Measurements from ENCODE around the gene SBK3.

Gene SBK3

GRCh38 chr19:55579766-55580621 lies 34.7 kb upstream of the SBK3 start:
- Histone ChIP-seq H2BK12ac (ENCODE audit: low read length) (no peak overlapping the region), H2AK5ac (ENCODE audit: low read depth, low read length) (peak overlapping the region; percentile 99), H3K4me3 (ENCODE audit: low read length in 2 of 2) (peak overlapping the region; percentile 93 to 99), H2BK120ac (ENCODE audit: low read depth, low read length) (peak overlapping the region; percentile 94), H3K9ac (ENCODE audit: low read depth, low read length, poor library complexity) (peak overlapping the region; percentile 97), H3K27ac (replicated peaks; ENCODE audit: low read length) (peak overlapping the region; percentile 92), H3K4ac (ENCODE audit: low read length) (peak overlapping the region; percentile 99), H3K79me1 (ENCODE audit: low read depth, low read length) (peaks cover 14% of the 10 kb centered on the region), H4K91ac (ENCODE audit: low read depth, low read length, poor library complexity) (peak overlapping the region; percentile 53), H3K14ac (ENCODE audit: low read length) (peak overlapping the region; percentile 82), H3K18ac (ENCODE audit: low read length) (peak overlapping the region; percentile 100), H2BK5ac (ENCODE audit: low read length) (peak overlapping the region; percentile 99), H2AFZ (ENCODE audit: low read length) (peak overlapping the region; percentile 85), H4K8ac (ENCODE audit: low read depth, low read length) (no peak overlapping the region), H2BK15ac (ENCODE audit: low read length) (peak overlapping the region; percentile 92), H3K4me2 (ENCODE audit: insufficient read depth, low read length, poor library complexity, severe bottlenecking) (peak overlapping the region; percentile 87), H3K9me3 (replicated peaks in 1 of 2; ENCODE audit: control insufficient read depth in 2 of 2, insufficient read depth in 1 of 2, low read depth in 1 of 2, low read length in 2 of 2) (no peaks in the 10 kb centered on the region), H3K36me3 (replicated peaks in 1 of 2; ENCODE audit: control insufficient read depth in 2 of 2, insufficient read depth in 2 of 2, low read length in 2 of 2) (peaks cover 18% of the 10 kb centered on the region in 2 donors), H3K27me3 (ENCODE audit: control insufficient read depth in 3 of 3, insufficient read depth in 3 of 3, low read depth in 1 of 3, low read length in 3 of 3) (no peaks in the 10 kb centered on the region), H3K4me1 (ENCODE audit: control insufficient read depth in 2 of 2, insufficient read depth in 1 of 2, low read depth in 1 of 2, low read length in 2 of 2) (peaks cover 0 to 3% of the 10 kb centered on the region in 2 donors), H3K23ac (ENCODE audit: low read depth, low read length, poor library complexity) (peak overlapping the region; percentile 98)
- no CpG with 5 or more reads among the region's 20 CpGs for WGBS, 2 donors (ENCODE audit: extremely low coverage in 2 of 2, insufficient read length in 2 of 2, insufficient replicate concordance in 1 of 2)
- DNase-seq (ENCODE audit: low spot score) = no peak

GRCh38 chr19:55578761-55579747 lies 33.7 kb upstream of the SBK3 start:
- WGBS, 2 donors (ENCODE audit: extremely low coverage in 2 of 2, insufficient read length in 2 of 2, insufficient replicate concordance in 1 of 2) = no CpG with 5 or more reads among the region's 90 CpGs
- Histone ChIP-seq H3K9ac (ENCODE audit: low read depth, low read length, poor library complexity) (peak overlapping the region; percentile 83), H4K91ac (ENCODE audit: low read depth, low read length, poor library complexity) (no peak overlapping the region), H3K36me3 (replicated peaks in 1 of 2; ENCODE audit: control insufficient read depth in 2 of 2, insufficient read depth in 2 of 2, low read length in 2 of 2) (peaks cover 18% of the 10 kb centered on the region in 2 donors), H4K8ac (ENCODE audit: low read depth, low read length) (no peak overlapping the region), H2BK5ac (ENCODE audit: low read length) (peak overlapping the region; percentile 99), H2BK15ac (ENCODE audit: low read length) (peak overlapping the region; percentile 54), H3K14ac (ENCODE audit: low read length) (peak overlapping the region; percentile 71), H3K79me1 (ENCODE audit: low read depth, low read length) (peaks cover 14% of the 10 kb centered on the region), H3K4me2 (ENCODE audit: insufficient read depth, low read length, poor library complexity, severe bottlenecking) (peak overlapping the region; percentile 87), H3K27me3 (ENCODE audit: control insufficient read depth in 3 of 3, insufficient read depth in 3 of 3, low read depth in 1 of 3, low read length in 3 of 3) (no peaks in the 10 kb centered on the region), H3K9me3 (replicated peaks in 1 of 2; ENCODE audit: control insufficient read depth in 2 of 2, insufficient read depth in 1 of 2, low read depth in 1 of 2, low read length in 2 of 2) (no peaks in the 10 kb centered on the region), H3K18ac (ENCODE audit: low read length) (no peak overlapping the region), H2BK12ac (ENCODE audit: low read length) (peak overlapping the region; percentile 22), H2AFZ (ENCODE audit: low read length) (no peak overlapping the region), H2BK120ac (ENCODE audit: low read depth, low read length) (no peak overlapping the region), H3K4me3 (ENCODE audit: low read length in 2 of 2) (peak overlapping the region; percentile 93 to 99), H3K23ac (ENCODE audit: low read depth, low read length, poor library complexity) (peak overlapping the region; percentile 85), H3K4me1 (ENCODE audit: control insufficient read depth in 2 of 2, insufficient read depth in 1 of 2, low read depth in 1 of 2, low read length in 2 of 2) (peaks cover 0 to 3% of the 10 kb centered on the region in 2 donors), H3K27ac (replicated peaks; ENCODE audit: low read length) (no peak overlapping the region), H2AK5ac (ENCODE audit: low read depth, low read length) (peak overlapping the region; percentile 46), H3K4ac (ENCODE audit: low read length) (no peak overlapping the region)
- no peak for DNase-seq (ENCODE audit: low spot score)

GRCh38 chr19:55578031-55578760 lies 32.9 kb upstream of the SBK3 start:
- peaks cover 0 to 3% of the 10 kb centered on the region in 2 donors for H3K4me1 ChIP-seq (ENCODE audit: control insufficient read depth in 2 of 2, insufficient read depth in 1 of 2, low read depth in 1 of 2, low read length in 2 of 2)
- H3K4ac ChIP-seq (ENCODE audit: low read length) = no peak overlapping the region
- no peaks in the 10 kb centered on the region for H3K9me3 ChIP-seq (replicated peaks in 1 of 2; ENCODE audit: control insufficient read depth in 2 of 2, insufficient read depth in 1 of 2, low read depth in 1 of 2, low read length in 2 of 2)
- H3K27ac ChIP-seq (replicated peaks; ENCODE audit: low read length) = no peak overlapping the region
- H2AK5ac ChIP-seq (ENCODE audit: low read depth, low read length) = peak overlapping the region; percentile 46
- H3K36me3 ChIP-seq (replicated peaks in 1 of 2; ENCODE audit: control insufficient read depth in 2 of 2, insufficient read depth in 2 of 2, low read length in 2 of 2) = peaks cover 18% of the 10 kb centered on the region in 2 donors
- peak overlapping the region; percentile 85 for H3K23ac ChIP-seq (ENCODE audit: low read depth, low read length, poor library complexity)
- peaks cover 14% of the 10 kb centered on the region for H3K79me1 ChIP-seq (ENCODE audit: low read depth, low read length)
- no peak overlapping the region for H3K9ac ChIP-seq (ENCODE audit: low read depth, low read length, poor library complexity)
- H3K4me3 ChIP-seq (ENCODE audit: low read length in 2 of 2) = peak overlapping the region in 1 of 2 donors; percentile 22
- H2AFZ ChIP-seq (ENCODE audit: low read length) = no peak overlapping the region
- no CpG with 5 or more reads among the region's 83 CpGs for WGBS, 2 donors (ENCODE audit: extremely low coverage in 2 of 2, insufficient read length in 2 of 2, insufficient replicate concordance in 1 of 2)
- H4K8ac ChIP-seq (ENCODE audit: low read depth, low read length) = no peak overlapping the region
- no peak overlapping the region for H3K18ac ChIP-seq (ENCODE audit: low read length)
- no peak overlapping the region for H2BK120ac ChIP-seq (ENCODE audit: low read depth, low read length)
- peak overlapping the region; percentile 71 for H3K14ac ChIP-seq (ENCODE audit: low read length)
- H3K4me2 ChIP-seq (ENCODE audit: insufficient read depth, low read length, poor library complexity, severe bottlenecking) = no peak overlapping the region
- H3K27me3 ChIP-seq (ENCODE audit: control insufficient read depth in 3 of 3, insufficient read depth in 3 of 3, low read depth in 1 of 3, low read length in 3 of 3) = no peaks in the 10 kb centered on the region
- DNase-seq (ENCODE audit: low spot score) = no peak
- H2BK15ac ChIP-seq (ENCODE audit: low read length) = no peak overlapping the region
- peak overlapping the region; percentile 22 for H2BK12ac ChIP-seq (ENCODE audit: low read length)
- no peak overlapping the region for H2BK5ac ChIP-seq (ENCODE audit: low read length)
- no peak overlapping the region for H4K91ac ChIP-seq (ENCODE audit: low read depth, low read length, poor library complexity)
